SK-N-SH (cell line): ENCODE data around the gene CD101. TPM values are rescaled to one million over a fixed set of nuclear protein-coding genes. Genes with fewer than 3 reads are reported as not detected.

Experiments
- CTCF ChIA-PET: fragments of 300-600, 350-600 bp; formaldehyde crosslinking; extraction: SDS; loops from one replicate; lab custom pipeline; 2021; lab: Yijun Ruan, JAX
- POLR2A ChIA-PET: fragments of 350-600 bp; sonication (Branson Sonifier 250); formaldehyde crosslinking; extraction: SDS; loops from one replicate; lab custom pipeline; 2020; ENCODE audit warnings: antibody characterized with exemption, inconsistent platforms; lab: Yijun Ruan, JAX
- DNase-seq: peaks from one replicate; pipeline ENCODE4 v3.0.0; 2012
- H2AFZ ChIP-seq: fragments of 200-600 bp; sonication (generic); 2 replicates; pipeline ENCODE4 v1.8.1; 2016; ENCODE audit warnings: antibody characterized with exemption, mild to moderate bottlenecking, low read depth
- H3F3A ChIP-seq: fragments of 200-600 bp; sonication (generic); replicated peaks from 2 replicates; pipeline ENCODE3; 2016; ENCODE audit warnings: antibody characterized with exemption, mild to moderate bottlenecking; ENCODE audit not compliant: insufficient read depth
- H3K27ac ChIP-seq, 2 experiments: fragments of 200-500 bp in 1 of 2; fragments of 200-600 bp in 1 of 2; sonication (Bioruptor generic) in 1 of 2; sonication (generic), shearing (Covaris generic) in 1 of 2; 2 replicates each; pipeline versions ENCODE4 v1.5.1 to v1.6.1; 2014 to 2016; ENCODE audit warnings: low read depth in 2 of 2, inconsistent platforms in 1 of 2, low read length in 1 of 2, mild to moderate bottlenecking in 1 of 2, mixed read lengths in 1 of 2
- H3K27me3 ChIP-seq: fragments of 200-600 bp; sonication (generic), shearing (Covaris generic); 2 replicates; pipeline ENCODE4 v1.6.1; 2016; ENCODE audit warnings: mixed run types; ENCODE audit not compliant: insufficient read depth
- H3K36me3 ChIP-seq, 2 experiments: fragments of 200-500 bp in 1 of 2; fragments of 200-600 bp in 1 of 2; sonication (Bioruptor generic) in 1 of 2; sonication (generic) in 1 of 2; replicated peaks in 1 of 2; 2 replicates each; pipeline versions ENCODE3 to v1.5.1; 2014 to 2016; ENCODE audit warnings: low read length in 1 of 2, mild to moderate bottlenecking in 1 of 2; ENCODE audit not compliant: insufficient read depth in 2 of 2, control insufficient read depth in 1 of 2
- H3K4me1 ChIP-seq, 2 experiments: fragments of 200-500 bp in 1 of 2; fragments of 200-600 bp in 1 of 2; sonication (Bioruptor generic) in 1 of 2; sonication (generic), shearing (Covaris generic) in 1 of 2; 2 replicates each; pipeline versions ENCODE4 v1.5.1 to v1.6.1; 2014 to 2016; ENCODE audit warnings: low read depth in 1 of 2, low read length in 1 of 2, mixed run types in 1 of 2; ENCODE audit not compliant: insufficient read depth in 2 of 2, control insufficient read depth in 1 of 2
- H3K4me2 ChIP-seq: fragments of 200-600 bp; sonication (generic), shearing (Covaris generic); 2 replicates; pipeline ENCODE4 v1.6.1; 2017; ENCODE audit warnings: mixed run types
- H3K4me3 ChIP-seq, 2 experiments: fragments of 200-500 bp in 1 of 2; fragments of 200-600 bp in 1 of 2; sonication (Bioruptor generic) in 1 of 2; sonication (generic), shearing (Covaris generic) in 1 of 2; 2 replicates each; pipeline versions ENCODE4 v1.5.1 to v1.8.1; 2014 to 2016; ENCODE audit warnings: low read depth in 2 of 2, inconsistent platforms in 1 of 2, low read length in 1 of 2, mild to moderate bottlenecking in 1 of 2, mixed read lengths in 1 of 2, moderate library complexity in 1 of 2
- H3K79me2 ChIP-seq: fragments of 200-600 bp; sonication (generic); 2 replicates; pipeline ENCODE4 v1.8.1; 2017; ENCODE audit warnings: mild to moderate bottlenecking; ENCODE audit not compliant: insufficient read depth
- H3K9ac ChIP-seq: fragments of 200-600 bp; sonication (generic); 2 replicates; pipeline ENCODE4 v1.6.1; 2017; ENCODE audit warnings: mixed run types
- H3K9me2 ChIP-seq: fragments of 200-600 bp; sonication (generic); 2 replicates; pipeline ENCODE4 v1.6.1; 2017; ENCODE audit warnings: mixed run types
- H3K9me3 ChIP-seq: fragments of 200-600 bp; sonication (generic); 2 replicates; pipeline ENCODE4 v1.6.1; 2017; ENCODE audit warnings: mixed run types, mild to moderate bottlenecking, moderate library complexity
- H4K20me1 ChIP-seq: fragments of 200-600 bp; sonication (generic); 2 replicates; pipeline ENCODE4 v1.6.1; 2017; ENCODE audit warnings: mild to moderate bottlenecking, mixed run types; ENCODE audit not compliant: insufficient read depth
- CHD2 ChIP-seq: fragments of 150-350 bp; IDR thresholded peaks from 2 replicates; pipeline ENCODE4 v1.6.1; 2018; ENCODE audit warnings: low read length; ENCODE audit not compliant: partially characterized antibody
- ELF1 ChIP-seq: IDR thresholded peaks from 2 replicates; pipeline ENCODE4 v1.4.0; 2012
- EP300 ChIP-seq, 2 experiments: IDR thresholded peaks; 2 replicates each; pipeline versions ENCODE4 v1.4.0 to v1.6.1; 2012; ENCODE audit warnings: borderline replicate concordance in 1 of 2, low read depth in 1 of 2, low read length in 1 of 2
- FOSL2 ChIP-seq: IDR thresholded peaks from 2 replicates; pipeline ENCODE4 v1.4.0; 2012; ENCODE audit warnings: low read depth, mild to moderate bottlenecking, moderate library complexity, borderline replicate concordance
- GATA2 ChIP-seq: sonication (generic); formaldehyde crosslinking; IDR thresholded peaks from 2 replicates; pipeline ENCODE4 v1.5.0; 2020; ENCODE audit warnings: mild to moderate bottlenecking, missing genetic modification reagents
- JUND ChIP-seq: IDR thresholded peaks from 2 replicates; pipeline ENCODE4 v1.4.0; 2012
- MEF2A ChIP-seq: IDR thresholded peaks from 2 replicates; pipeline ENCODE4 v1.4.0; 2012; ENCODE audit warnings: low read depth, borderline replicate concordance
- MXI1 ChIP-seq: IDR thresholded peaks from 2 replicates; pipeline ENCODE4 v1.6.1; 2012; ENCODE audit warnings: mild to moderate bottlenecking, low read depth, low read length, improper control_type of control experiment
- NFIC ChIP-seq: IDR thresholded peaks from 2 replicates; pipeline ENCODE4 v1.4.0; 2012; ENCODE audit warnings: borderline replicate concordance
- NRF1 ChIP-seq: IDR thresholded peaks from 2 replicates; pipeline ENCODE4 v1.6.1; 2012; ENCODE audit warnings: low read depth, mild to moderate bottlenecking, low read length
- RCOR1 ChIP-seq: fragments of 150-350 bp; IDR thresholded peaks from 2 replicates; pipeline ENCODE4 v1.6.1; 2017; ENCODE audit warnings: antibody characterized with exemption, low read length
- TCF12 ChIP-seq: IDR thresholded peaks from 2 replicates; pipeline ENCODE4 v1.4.0; 2012
- WGBS: methylation state at CpG from one replicate; pipeline ENCODE4 v1.1.6; 2017; ENCODE audit warnings: low lambda C conversion rate; 5-methylcytosine and 5-hydroxymethylcytosine counted together
- polyA plus RNA-seq, 3 experiments: library from polyadenylated mRNA; depleted of rRNA; stranded (reverse); fragments of >200 nt; gene quantifications; 2 replicates each; pipeline ENCODE4 v1.2.3, GENCODE V29; 2012
- TF ChIP-seq, protein P1 (sequence below): IDR thresholded peaks from 2 replicates; pipeline ENCODE4; 2012
- TF ChIP-seq, protein P2 (sequence below): fragments of 200-600 bp; sonication (generic); IDR thresholded peaks from 2 replicates; pipeline ENCODE4 v1.6.1; 2017; ENCODE audit warnings: antibody characterized with exemption, mild to moderate bottlenecking, moderate library complexity
- TF ChIP-seq, protein P3 (sequence below): IDR thresholded peaks from 2 replicates; pipeline ENCODE4 v1.4.0; 2012; ENCODE audit warnings: low read depth
- TF ChIP-seq, protein P4 (sequence below): fragments of 150-350 bp; IDR thresholded peaks from 2 replicates; pipeline ENCODE4 v1.6.1; 2017; ENCODE audit warnings: antibody characterized with exemption, low read length, low read depth, borderline replicate concordance

CD101 gene
- polyA plus RNA-seq, 1 of the 3 experiments (the other 2 are of a cell fraction) = 0.16 TPM

DNA sequence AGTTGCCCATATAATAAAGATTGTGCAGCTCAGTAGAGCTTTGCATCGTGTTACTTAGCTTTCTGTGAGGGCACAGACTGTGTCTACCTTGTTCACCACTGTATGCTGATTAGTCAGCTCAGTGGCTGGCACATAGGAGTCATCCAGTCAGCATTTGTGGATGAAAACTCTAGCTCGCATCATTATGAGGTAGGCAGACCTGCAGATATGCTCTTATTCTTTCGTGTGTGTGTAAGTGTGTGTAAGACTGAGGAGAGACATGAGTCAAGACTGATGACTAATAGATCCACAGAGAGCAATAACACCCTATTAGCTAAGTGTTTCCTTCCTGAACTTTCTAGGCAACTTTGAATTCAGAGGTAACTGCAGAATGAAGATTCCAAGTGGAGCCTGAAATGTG, 75.7 kb downstream of the CD101 start:
- WGBS = 40% methylated on average over 3 of the region's 3 CpGs
- Histone ChIP-seq H3K27me3 (no peaks in the 10 kb centered on the region), H2AFZ (no peak overlapping the region), H3K4me3 (no peak overlapping the region), H3K27ac (peak overlapping the region in 1 of 2 experiments; percentile 66; a peak in 2 of 4 replicates), H3K4me1 (0 out of 4 replicates have a peak, but pooled peaks cover 0 to 6% of the 10 kb centered on the region in 2 experiments), H3K9me3 (no peaks in the 10 kb centered on the region), H3K36me3 (peaks cover 48 to 78% of the 10 kb centered on the region in 2 experiments)
- POLR2A ChIA-PET = no interaction called here
- peak; percentile 75 for TF ChIP-seq JUND
- no peak for TF ChIP-seq NRF1
- no peak for TF ChIP-seq NFIC
- no peak for TF ChIP-seq MXI1
- TF ChIP-seq, protein P1, sequence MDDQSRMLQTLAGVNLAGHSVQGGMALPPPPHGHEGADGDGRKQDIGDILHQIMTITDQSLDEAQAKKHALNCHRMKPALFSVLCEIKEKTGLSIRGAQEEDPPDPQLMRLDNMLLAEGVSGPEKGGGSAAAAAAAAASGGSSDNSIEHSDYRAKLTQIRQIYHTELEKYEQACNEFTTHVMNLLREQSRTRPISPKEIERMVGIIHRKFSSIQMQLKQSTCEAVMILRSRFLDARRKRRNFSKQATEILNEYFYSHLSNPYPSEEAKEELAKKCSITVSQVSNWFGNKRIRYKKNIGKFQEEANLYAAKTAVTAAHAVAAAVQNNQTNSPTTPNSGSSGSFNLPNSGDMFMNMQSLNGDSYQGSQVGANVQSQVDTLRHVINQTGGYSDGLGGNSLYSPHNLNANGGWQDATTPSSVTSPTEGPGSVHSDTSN = peak; percentile 33
- TF ChIP-seq TCF12 = peak; percentile 41; the same call in 1 of the 2 replicates
- no peak for TF ChIP-seq RCOR1
- peak in 1 of 2 experiments; percentile 36; a peak in 1 of 4 replicates for TF ChIP-seq EP300 (IDR thresholded peaks at IDR 0.05; ENCODE audit: borderline replicate concordance in 1 of 2, low read depth in 1 of 2, low read length in 1 of 2)
- no peak for TF ChIP-seq MEF2A
- TF ChIP-seq, protein P2, sequence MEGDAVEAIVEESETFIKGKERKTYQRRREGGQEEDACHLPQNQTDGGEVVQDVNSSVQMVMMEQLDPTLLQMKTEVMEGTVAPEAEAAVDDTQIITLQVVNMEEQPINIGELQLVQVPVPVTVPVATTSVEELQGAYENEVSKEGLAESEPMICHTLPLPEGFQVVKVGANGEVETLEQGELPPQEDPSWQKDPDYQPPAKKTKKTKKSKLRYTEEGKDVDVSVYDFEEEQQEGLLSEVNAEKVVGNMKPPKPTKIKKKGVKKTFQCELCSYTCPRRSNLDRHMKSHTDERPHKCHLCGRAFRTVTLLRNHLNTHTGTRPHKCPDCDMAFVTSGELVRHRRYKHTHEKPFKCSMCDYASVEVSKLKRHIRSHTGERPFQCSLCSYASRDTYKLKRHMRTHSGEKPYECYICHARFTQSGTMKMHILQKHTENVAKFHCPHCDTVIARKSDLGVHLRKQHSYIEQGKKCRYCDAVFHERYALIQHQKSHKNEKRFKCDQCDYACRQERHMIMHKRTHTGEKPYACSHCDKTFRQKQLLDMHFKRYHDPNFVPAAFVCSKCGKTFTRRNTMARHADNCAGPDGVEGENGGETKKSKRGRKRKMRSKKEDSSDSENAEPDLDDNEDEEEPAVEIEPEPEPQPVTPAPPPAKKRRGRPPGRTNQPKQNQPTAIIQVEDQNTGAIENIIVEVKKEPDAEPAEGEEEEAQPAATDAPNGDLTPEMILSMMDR = no peak
- no peak for TF ChIP-seq GATA2 (CRISPR knock-in tag)
- peak; percentile 85 for TF ChIP-seq FOSL2
- TF ChIP-seq, protein P3, sequence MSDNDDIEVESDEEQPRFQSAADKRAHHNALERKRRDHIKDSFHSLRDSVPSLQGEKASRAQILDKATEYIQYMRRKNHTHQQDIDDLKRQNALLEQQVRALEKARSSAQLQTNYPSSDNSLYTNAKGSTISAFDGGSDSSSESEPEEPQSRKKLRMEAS = peak; percentile 41; the same call in 1 of the 2 replicates
- TF ChIP-seq, all 33 proteins: peak for 6
- CTCF ChIA-PET = interaction anchor here (0.7 to 1.4 kb wide), 2 partner anchors 18 to 52 kb away, joined by 3 read pairs; partner anchors contain the start of gene TTF2
- Histone ChIP-seq H3K79me2 (no peaks in the 10 kb centered on the region), H4K20me1 (no peaks in the 10 kb centered on the region), H3K9ac (no peak overlapping the region), H3F3A (peaks cover 11% of the 10 kb centered on the region), H3K9me2 (no peaks in the 10 kb centered on the region), H3K4me2 (no peak overlapping the region)
- DNase-seq = no peak

DNA sequence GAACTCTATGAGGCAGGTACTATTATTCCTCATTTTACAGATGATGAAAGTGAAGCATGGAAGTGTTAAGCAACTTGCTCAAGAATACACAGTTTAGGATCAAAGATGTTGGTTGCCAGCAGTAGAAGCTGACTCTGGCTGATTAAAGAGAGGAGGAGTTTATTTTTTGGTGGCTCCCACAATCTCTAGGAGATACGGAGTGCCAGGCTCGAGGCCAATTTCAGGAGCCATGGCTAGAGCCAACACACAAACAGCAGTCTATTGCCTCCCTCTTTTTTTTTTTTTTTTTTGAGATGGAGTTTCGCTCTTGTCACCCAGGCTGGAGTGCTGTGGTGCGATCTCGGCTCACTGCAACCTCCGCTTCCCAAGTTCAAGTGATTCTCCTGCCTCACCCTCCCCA, 78.2 kb downstream of the CD101 start:
- Histone ChIP-seq H3K4me3 (no peak overlapping the region), H3K4me1 (0 out of 4 replicates have a peak, but pooled peaks cover 0 to 6% of the 10 kb centered on the region in 2 experiments), H3K9ac (no peak overlapping the region), H3K36me3 (peaks cover 47 to 61% of the 10 kb centered on the region in 2 experiments), H3K9me2 (no peaks in the 10 kb centered on the region), H3K4me2 (no peak overlapping the region), H3F3A (peaks cover 11% of the 10 kb centered on the region), H2AFZ (no peak overlapping the region), H3K27ac (no peak overlapping the region), H4K20me1 (no peaks in the 10 kb centered on the region), H3K27me3 (no peaks in the 10 kb centered on the region), H3K9me3 (no peaks in the 10 kb centered on the region), H3K79me2 (no peaks in the 10 kb centered on the region)
- 91% methylated on average over 6 of the region's 6 CpGs for WGBS
- no peak for TF ChIP-seq CHD2
- TF ChIP-seq, protein P3 = no peak
- TF ChIP-seq MXI1 = no peak
- no peak for TF ChIP-seq GATA2 (CRISPR knock-in tag)
- TF ChIP-seq, protein P4, sequence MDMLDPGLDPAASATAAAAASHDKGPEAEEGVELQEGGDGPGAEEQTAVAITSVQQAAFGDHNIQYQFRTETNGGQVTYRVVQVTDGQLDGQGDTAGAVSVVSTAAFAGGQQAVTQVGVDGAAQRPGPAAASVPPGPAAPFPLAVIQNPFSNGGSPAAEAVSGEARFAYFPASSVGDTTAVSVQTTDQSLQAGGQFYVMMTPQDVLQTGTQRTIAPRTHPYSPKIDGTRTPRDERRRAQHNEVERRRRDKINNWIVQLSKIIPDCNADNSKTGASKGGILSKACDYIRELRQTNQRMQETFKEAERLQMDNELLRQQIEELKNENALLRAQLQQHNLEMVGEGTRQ = no peak
- TF ChIP-seq MEF2A = no peak
- TF ChIP-seq ELF1 = no peak
- DNase-seq = no peak
- CTCF ChIA-PET = interaction anchor here (1.4 to 2.6 kb wide), 2 partner anchors 12 to 205 kb away, joined by 6 to 10 read pairs; no protein-coding TSS in a partner anchor
- POLR2A ChIA-PET = no interaction called here
